ENCODE data around the gene NOTUM. TPM values are rescaled to one million over a fixed set of nuclear protein-coding genes. Genes with fewer than 3 reads are reported as not detected.

Gene NOTUM
- total and polyA plus RNA-seq, 9 of the 15 experiments (the other 6 are each of a cell fraction or from before 2014, with no cell fraction given), result 0.03 to 14.0 (median 4.1) TPM

DNA sequence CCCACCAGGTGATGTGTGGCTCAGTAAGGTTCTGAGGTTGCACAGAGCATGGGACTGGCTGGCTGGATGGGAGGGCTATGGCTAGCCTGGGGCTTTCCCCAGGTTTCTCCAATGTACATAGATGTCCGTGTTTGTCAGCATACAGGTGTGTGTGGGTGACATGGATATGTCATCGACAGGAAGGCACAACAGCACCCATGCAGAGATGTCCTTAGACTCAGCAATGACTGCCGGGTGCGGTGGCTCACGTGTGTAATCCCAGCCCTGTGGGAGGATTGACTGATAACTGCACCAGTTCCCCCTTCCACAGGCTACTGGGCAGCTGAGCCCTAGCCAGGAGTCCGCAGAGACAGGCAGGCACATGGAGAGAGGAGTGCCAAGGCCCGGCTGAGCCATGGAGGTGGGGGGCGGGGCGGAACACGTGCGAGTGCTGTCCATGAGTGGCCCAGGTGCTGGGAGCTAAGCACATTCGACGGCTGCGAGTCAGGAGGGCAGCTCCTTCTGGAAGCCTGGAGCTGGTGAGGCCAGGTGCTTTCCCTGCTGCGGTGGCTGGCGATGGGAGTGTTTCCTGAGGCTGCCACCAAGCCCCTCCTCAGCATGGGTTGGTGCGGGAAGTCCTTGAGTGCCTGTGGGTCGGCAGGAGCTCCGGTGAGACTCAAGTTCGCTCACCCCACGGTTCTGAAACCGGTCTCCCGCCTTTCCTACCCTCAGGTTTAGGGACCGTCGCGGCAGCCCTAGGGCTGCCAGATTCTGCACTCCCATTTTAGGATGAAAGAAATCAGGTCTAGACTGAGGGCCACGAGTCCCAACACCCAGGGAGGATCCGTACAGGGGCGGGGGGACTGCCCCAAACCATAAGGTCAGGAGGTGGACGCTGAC lies 15.6 kb upstream of the NOTUM start (continued):
- TF ChIP-seq ESRRB (CRISPR knock-in tag; IDR thresholded peaks at IDR 0.05; ENCODE audit: borderline replicate concordance) (no peak), THAP12 (CRISPR knock-in tag; IDR thresholded peaks at IDR 0.05) (peak; percentile 20; the same call in 1 of the 2 replicates), ZNF311 (CRISPR knock-in tag; IDR thresholded peaks at IDR 0.05) (0 out of 2 replicates have a peak, but pooled peaks have one; percentile 18), RERE (CRISPR knock-in tag; IDR thresholded peaks at IDR 0.05; ENCODE audit: borderline replicate concordance) (no peak), MYC (IDR thresholded peaks at IDR 0.05; ENCODE audit: low read depth, low read length) (peak; percentile 87), MYC (CRISPR knock-in tag; IDR thresholded peaks at IDR 0.05; ENCODE audit: borderline replicate concordance, low read depth) (peak; percentile 79; the same call in 1 of the 2 replicates), KDM1A (IDR thresholded peaks at IDR 0.05) (peak in 1 of 2 experiments; percentile 28; a peak in 1 of 4 replicates), POLR2A (conservative IDR thresholded peaks at IDR 0.05) (0 out of 2 replicates have a peak, but pooled peaks have one; percentile 10), ZBTB2 (IDR thresholded peaks at IDR 0.05) (0 out of 2 replicates have a peak, but pooled peaks have one; percentile 25), C11orf30 (IDR thresholded peaks at IDR 0.05; ENCODE audit: low read depth) (no peak), NFIC (IDR thresholded peaks at IDR 0.05) (peak; percentile 29; the same call in 1 of the 2 replicates), ARID2 (IDR thresholded peaks at IDR 0.05) (no peak), ZFP91 (CRISPR knock-in tag; IDR thresholded peaks at IDR 0.05) (0 out of 2 replicates have a peak, but pooled peaks have one; percentile 34), GATA2 (CRISPR knock-in tag; IDR thresholded peaks at IDR 0.05) (peak; percentile 22; the same call in 1 of the 2 replicates)
- TF ChIP-seq, protein P1, sequence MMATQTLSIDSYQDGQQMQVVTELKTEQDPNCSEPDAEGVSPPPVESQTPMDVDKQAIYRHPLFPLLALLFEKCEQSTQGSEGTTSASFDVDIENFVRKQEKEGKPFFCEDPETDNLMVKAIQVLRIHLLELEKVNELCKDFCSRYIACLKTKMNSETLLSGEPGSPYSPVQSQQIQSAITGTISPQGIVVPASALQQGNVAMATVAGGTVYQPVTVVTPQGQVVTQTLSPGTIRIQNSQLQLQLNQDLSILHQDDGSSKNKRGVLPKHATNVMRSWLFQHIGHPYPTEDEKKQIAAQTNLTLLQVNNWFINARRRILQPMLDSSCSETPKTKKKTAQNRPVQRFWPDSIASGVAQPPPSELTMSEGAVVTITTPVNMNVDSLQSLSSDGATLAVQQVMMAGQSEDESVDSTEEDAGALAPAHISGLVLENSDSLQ (IDR thresholded peaks at IDR 0.05), result peak; percentile 43
